HG03039 (cell line): ENCODE results near the gene DPM3.
"Not testable (repeated sequence)": the region's sequence is repeated elsewhere in the genome, so short reads cannot be mapped to it uniquely, and the experiment has no call there.

Source experiments
- ATAC-seq: cut with Tn5 transposase; IDR thresholded peaks from one replicate; pipeline ENCODE4 v1.9.1; 2021; ENCODE audit warnings: mild to moderate bottlenecking, moderate library complexity; ENCODE audit not compliant: unreplicated experiment

Gene DPM3

GRCh38 chr1:155175927-155176371 is 35.6 kb upstream of the DPM3 start:
- no peak for ATAC-seq

GRCh38 chr1:155175281-155175926 is 35.1 kb upstream of the DPM3 start:
- no peak for ATAC-seq

DNA sequence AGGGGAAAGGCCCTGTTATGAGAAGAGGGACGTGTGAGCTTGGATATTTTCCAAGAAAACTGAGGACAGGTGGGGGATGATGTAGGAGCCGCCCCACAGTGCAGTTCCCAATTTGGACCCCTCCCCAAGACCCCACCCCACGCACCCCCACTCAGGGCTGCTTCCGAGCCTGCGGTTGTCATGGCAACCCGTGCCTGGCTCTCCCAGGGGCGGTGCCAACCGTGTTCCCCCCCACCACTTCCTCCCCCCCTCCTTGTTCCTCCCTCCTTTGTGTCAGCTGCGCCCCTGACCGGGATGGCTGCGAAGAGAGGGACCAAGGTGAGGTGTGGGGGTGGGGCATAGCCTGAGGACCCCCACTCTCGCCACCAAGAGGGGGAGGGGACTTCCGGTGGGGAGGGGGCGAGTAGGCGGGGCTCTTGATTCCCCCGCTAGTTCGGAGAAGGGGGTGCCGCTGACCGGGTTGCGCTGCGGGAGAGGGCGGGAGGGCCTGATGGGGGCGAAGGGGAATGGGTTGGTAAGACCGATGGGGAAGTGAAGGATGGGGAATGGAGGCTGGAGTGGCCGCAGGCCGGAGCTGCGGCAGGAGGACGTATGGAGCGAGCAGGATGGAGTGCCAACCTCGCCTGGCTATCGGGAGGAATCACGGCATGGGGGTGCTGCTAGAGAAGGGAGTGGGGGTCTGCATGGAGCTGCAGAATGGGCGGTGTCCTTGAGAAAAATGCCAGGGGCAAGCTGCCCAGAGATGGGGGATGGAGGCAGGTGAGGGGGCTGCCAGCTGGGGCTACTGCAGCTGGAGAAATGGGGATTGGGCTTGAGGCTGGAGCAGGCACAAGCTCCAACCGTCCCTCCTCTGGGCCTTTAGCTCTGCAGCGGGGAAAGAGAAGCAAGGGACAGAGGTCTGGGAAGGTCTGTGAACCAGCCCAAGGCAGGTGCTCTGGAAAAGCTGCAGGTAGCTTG is 34.3 kb upstream of the DPM3 start:
- ATAC-seq = no peak

- no peak for ATAC-seq
These were observed 33.4 kb upstream of the DPM3 start, which contains the start of gene TRIM46 for GRCh38 chr1:155173478-155174323. TSS of gene TRIM46 (plus strand) at chr1:155173849. CDS start at chr1:155173967, 118 bp downstream.

DNA sequence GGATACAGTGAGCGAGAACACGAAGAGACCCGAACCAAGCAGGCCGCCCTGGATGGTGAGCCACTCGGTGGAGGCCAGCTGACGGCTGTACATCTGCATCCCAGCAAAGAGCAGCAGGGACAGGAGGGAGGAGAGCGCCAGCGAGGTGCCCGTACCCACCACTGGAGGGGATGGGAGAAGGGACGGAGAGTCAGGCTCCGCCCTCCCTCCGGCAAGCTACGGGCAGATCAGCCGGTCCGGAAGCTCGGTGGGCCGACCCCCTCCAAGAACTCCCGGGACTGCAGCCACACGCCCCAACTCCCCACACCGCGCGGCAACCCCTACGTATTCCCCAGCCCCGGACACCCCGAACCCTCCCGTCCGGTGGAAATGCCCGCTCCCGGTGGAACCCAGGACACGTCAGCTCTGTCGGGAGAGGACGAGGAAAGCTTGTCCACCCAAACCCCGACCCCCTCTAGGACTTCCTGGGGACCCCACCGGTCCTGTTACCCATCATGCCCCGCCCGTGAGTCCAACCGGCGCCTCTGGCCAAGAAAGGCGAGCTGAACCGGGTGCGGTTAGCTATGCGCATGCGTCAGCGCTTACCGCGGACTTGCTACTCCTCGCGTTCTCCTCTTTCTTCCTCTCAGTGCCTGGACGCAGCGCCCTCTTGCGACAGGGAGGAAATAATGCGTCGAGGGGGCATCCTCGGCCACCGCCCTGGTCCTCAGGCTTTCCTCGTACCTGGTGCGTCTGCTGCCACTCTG is 32.6 kb upstream of the DPM3 start, which contains the start of gene KRTCAP2:
Gene KRTCAP2 (minus strand): TSS at position 573 of the 746 bp plus-strand sequence. CDS start 80 bp downstream, at position 493.
- peak; percentile 54 for ATAC-seq

GRCh38 chr1:155171836-155172731 is 31.8 kb upstream of the DPM3 start:
- peak; percentile 3 for ATAC-seq

DNA sequence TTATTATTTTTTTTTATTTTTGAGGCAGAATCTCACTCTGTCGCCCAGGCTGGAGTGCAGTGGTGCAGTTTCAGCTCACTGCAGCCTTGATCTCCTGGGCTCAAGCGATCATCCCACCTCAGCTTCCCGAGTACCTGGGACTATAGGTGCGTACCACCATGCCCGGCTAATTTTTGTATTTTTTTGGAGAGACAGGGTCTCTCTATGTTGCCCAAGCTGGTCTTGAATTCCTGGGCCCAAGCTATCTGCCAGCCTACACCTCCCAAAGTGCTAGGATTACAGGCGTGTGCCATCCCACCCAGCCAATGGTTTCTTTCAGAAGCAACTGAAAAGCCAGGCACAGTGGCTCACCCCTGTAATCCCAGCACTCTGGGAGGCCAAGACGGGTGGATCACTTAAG is 30.5 kb upstream of the DPM3 start:
- no peak for ATAC-seq

GRCh38 chr1:155170101-155170785 is 29.9 kb upstream of the DPM3 start:
- ATAC-seq = no peak

- no peak for ATAC-seq
These were observed 29.2 kb upstream of the DPM3 start for GRCh38 chr1:155169541-155169940.

DNA sequence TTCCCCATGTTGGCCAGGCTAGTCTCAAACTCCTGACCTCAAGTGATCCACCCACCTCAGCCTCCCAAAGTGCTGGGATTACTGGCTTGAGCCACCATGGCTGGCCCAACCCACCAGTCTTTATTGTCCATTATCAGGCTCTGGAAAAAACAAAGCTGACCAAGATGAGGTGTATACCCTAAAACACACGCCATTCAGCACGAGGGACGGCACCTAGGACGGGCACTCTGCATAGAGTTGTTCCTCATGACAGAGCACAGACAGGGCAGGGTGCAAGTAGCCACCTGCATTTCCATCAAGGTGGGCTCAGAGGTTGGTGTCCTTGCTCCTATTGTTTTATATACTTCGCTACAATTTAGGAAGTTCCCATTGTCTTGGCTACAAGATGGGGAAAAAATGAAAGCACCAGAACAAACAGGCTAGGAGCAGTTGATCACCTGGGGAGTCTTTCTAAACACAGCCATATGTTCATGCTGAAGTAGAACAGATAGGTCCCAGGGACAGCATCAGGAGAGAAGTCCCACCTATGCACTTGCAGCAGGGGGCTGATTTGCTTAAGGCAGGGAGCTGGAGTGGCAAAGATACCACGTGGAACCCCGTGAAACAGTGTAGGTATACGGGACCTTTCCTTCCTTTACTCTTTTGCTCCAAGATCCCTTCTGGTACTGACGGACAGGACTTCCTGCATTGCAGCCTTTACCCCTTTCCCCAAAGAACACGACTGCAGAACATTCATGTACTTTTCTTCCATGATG is 28.3 kb upstream of the DPM3 start:
- no peak for ATAC-seq

GRCh38 chr1:155168105-155168445 is 27.7 kb upstream of the DPM3 start:
- not testable (repeated sequence) for ATAC-seq

- ATAC-seq = no peak
These were observed 27.1 kb upstream of the DPM3 start for GRCh38 chr1:155167166-155168104.

DNA sequence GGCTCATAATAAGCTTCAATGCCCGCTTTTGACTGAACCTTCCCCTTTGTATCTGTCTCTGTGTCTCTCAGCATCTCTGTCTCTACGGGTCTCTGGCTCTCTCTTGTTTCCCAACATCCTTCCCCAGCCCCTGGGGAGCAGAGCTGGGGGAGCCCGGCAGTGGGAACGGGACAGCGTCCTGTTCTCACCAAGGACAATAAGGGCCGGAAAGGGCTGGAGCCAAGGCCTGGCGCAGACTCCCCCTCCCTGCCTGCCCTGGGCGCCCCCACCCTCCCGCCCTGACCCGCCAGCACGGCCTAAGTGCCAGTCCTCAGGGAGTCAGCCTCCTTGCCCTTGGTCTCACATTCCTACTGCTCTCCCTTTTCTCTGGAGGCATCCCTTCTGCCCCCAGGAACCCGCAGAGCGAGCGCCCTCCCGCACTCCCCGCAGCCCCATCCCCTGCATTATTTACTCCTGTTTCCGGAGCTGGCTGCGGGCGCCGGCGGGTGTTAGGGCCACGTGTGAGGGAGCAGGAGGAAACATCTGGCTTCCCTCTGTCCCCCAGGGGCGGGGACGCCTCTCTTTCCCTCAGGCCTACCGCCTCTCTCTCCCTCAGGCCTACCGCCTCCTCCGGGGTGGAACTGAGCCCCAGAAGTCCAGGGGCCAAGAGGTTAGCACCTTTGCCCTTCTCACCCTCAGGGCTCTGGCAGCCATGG is 26.3 kb upstream of the DPM3 start:
- no peak for ATAC-seq

DNA sequence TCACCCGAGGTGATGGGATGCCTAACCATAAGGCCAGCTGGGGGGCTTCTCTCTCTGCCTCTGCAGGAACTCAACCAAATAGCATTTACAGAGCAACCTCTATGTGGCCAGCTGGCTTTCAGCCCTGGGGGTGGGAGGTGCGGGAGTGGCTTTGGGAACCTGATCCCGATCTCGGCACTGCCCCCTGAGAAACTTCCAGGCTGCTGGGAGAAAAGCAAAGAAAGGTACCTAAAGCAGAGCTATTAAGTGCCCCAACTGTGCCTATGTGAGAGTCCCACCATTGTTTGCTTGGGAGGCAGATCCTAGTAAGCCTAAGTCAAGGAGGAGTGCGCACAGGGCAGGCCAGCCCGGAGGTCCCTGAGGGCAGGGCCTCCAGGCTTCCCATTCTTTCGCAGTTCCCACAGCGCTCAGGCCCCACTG is 25.7 kb upstream of the DPM3 start:
- no peak for ATAC-seq

DNA sequence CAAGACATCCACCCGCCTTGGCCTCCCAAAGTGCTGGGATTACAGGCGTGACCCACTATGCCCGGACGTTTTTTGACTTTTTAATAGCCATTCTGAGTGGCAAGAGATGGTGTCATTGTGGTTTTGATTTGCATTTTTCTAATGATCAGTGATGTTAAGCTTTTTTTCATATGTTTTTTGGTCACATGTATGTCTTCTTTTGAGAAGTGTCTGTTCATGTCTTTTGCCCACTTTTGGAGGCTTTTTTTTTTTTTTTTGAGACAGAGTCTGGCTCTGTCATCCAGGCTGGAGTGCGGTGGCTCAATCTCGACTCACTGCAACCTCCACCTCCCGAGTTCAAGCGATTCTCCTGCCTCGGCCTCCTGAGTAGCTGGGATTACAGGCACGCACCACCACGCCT is 24.3 kb upstream of the DPM3 start:
- ATAC-seq = not testable (repeated sequence)

DNA sequence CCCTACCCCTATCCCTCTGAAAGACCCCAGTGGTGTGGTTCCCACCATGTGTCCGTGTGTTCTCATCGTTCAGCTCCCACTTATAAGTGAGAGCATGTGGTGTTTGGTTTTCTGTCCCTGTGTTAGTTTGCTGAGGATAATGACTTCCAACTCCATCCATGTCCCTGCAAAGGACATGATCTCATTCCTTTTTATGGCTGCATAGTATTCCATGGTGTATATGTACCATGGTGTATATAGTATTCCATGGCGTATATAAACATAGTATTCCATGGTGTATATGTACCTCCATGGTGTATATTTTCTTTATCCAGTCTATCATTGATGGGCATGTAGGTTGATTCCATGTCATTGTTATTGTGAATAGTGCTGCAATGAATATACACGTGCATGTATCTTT is 23.5 kb upstream of the DPM3 start:
- not testable (repeated sequence) for ATAC-seq
